IPS-18a (cell line): ENCODE measurements around the gene MAP3K15.
A peak's percentile ranks its signal among the peaks of the same experiment; 100 is the strongest.
"Not testable (repeated sequence)": the region's sequence is repeated elsewhere in the genome, so short reads cannot be mapped to it uniquely, and the experiment has no call there.

Source experiments
- H3K27ac ChIP-seq: one replicate; pipeline ENCODE4 v1.5.1; 2013; ENCODE audit warnings: low read length
- H3K27me3 ChIP-seq: one replicate; pipeline ENCODE4 v1.6.1; 2013; ENCODE audit warnings: mild to moderate bottlenecking, low read length; ENCODE audit not compliant: control insufficient read depth, insufficient read depth
- H3K36me3 ChIP-seq: one replicate; pipeline ENCODE4 v1.6.1; 2013; ENCODE audit warnings: low read depth, low read length; ENCODE audit not compliant: control insufficient read depth
- H3K4me1 ChIP-seq: one replicate; pipeline ENCODE4 v1.6.1; 2013; ENCODE audit warnings: low read depth, low read length; ENCODE audit not compliant: control insufficient read depth
- H3K4me3 ChIP-seq: one replicate; pipeline ENCODE4 v1.5.1; 2013; ENCODE audit warnings: low read length
- H3K9ac ChIP-seq: one replicate; pipeline ENCODE4 v1.6.1; 2013; ENCODE audit warnings: mild to moderate bottlenecking, low read length, moderate library complexity
- H3K9me3 ChIP-seq: one replicate; pipeline ENCODE4 v1.6.1; 2013; ENCODE audit warnings: low read depth, low read length; ENCODE audit not compliant: control insufficient read depth

Gene MAP3K15

DNA sequence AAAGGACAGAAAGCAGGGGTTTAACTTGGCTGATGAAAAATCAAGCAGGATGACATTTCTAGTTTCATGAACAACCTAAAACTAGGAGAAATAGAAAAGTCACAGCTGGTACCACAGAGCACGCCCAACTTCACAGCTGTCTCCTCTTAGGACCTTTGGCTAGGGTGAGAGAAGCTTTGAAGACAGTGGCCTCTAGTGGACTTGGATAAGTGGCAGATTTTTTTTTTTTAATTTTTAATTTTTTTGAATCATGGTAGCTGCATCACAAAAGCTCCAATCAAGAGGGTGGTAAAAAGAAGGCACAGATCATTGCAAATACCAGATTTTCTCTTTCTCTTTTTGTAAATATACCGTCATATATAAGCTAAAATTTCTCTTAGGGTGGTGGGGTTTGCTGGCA lies 20.2 kb upstream of the MAP3K15 start:
- no peaks in the 10 kb centered on the region for H3K4me1 ChIP-seq
- no peak overlapping the region for H3K4me3 ChIP-seq
- no peak overlapping the region for H3K9ac ChIP-seq
- H3K36me3 ChIP-seq: no peaks in the 10 kb centered on the region
- H3K9me3 ChIP-seq: peaks cover 6% of the 10 kb centered on the region
- no peak overlapping the region for H3K27ac ChIP-seq
- H3K27me3 ChIP-seq: no peaks in the 10 kb centered on the region

DNA sequence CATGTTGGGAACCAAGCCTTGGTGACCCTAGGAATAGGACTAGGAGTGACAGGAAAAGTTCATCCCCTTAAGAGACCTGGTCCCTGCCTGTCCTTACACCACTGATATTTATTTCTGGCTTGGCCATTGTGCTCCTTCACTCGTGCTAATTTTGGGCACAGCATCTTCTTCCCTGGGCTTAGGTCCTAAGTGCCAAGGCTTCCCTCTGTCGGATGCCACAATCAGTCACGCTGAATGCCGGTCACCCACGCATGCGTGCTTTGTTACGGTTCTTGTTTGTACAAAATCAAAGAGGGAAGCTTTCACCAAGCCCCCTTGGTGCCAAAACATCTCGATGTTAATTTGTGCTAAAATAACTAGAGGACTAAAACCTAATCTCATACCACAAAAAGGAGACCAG lies 17.4 kb upstream of the MAP3K15 start:
- H3K27me3 ChIP-seq: no peaks in the 10 kb centered on the region
- no peaks in the 10 kb centered on the region for H3K36me3 ChIP-seq
- H3K27ac ChIP-seq: no peak overlapping the region
- H3K4me3 ChIP-seq: no peak overlapping the region
- H3K9ac ChIP-seq: no peak overlapping the region
- H3K4me1 ChIP-seq: no peaks in the 10 kb centered on the region
- peaks cover 10% of the 10 kb centered on the region for H3K9me3 ChIP-seq

DNA sequence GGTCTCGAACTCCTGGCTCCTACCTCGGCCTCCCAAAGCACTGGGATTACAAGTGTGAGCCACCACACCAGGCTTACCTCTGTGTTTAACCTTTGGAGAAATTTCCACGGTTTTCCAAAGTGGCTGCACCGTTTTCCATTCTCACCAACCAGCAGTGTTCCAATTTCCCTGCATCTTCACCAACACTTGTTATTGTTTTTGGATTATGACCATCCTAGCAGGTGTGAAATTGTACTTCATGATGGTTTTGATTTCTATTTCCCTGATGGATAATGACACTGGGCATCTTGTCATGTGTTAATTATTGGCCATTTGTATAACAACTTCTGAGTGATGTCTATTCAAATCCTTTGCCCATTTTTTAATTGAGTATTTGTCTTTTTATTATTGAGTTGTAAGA lies 2.7 kb upstream of the MAP3K15 start:
- Histone ChIP-seq H3K27me3 (peaks cover 11% of the 10 kb centered on the region), H3K27ac (no peak overlapping the region), H3K4me1 (no peaks in the 10 kb centered on the region), H3K4me3 (no peak overlapping the region), H3K9me3 (peaks cover 12% of the 10 kb centered on the region), H3K9ac (no peak overlapping the region), H3K36me3 (no peaks in the 10 kb centered on the region)

DNA sequence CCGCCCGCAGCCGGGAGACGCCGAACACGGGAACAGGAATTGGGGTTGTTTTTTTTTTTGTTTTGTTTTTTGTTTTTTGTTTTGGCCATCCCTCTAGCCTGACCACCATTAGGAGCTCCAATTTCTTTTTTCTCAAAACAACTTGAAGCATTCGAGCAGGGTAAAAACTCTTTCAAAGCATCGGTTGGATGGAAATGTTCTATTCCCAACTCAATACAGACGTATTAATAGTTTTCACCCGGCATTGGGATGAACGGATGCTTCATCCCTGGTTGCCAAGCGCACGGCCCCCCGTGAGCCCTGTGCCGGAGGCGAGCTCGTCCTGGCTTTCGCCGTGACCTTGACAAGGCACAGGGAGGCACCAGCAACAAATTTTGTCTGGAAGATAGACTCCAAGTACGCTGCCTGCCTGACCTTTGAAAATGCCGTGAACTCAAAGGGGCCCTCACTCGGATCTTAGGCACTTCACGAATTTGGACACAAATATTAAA lies 352 bp upstream of the MAP3K15 start:
- no peak overlapping the region for H3K27ac ChIP-seq
- no peaks in the 10 kb centered on the region for H3K4me1 ChIP-seq
- peak overlapping the region; percentile 56 for H3K4me3 ChIP-seq
- peaks cover 11% of the 10 kb centered on the region for H3K27me3 ChIP-seq
- no peak overlapping the region for H3K9ac ChIP-seq
- no peaks in the 10 kb centered on the region for H3K36me3 ChIP-seq
- peaks cover 12% of the 10 kb centered on the region for H3K9me3 ChIP-seq

DNA sequence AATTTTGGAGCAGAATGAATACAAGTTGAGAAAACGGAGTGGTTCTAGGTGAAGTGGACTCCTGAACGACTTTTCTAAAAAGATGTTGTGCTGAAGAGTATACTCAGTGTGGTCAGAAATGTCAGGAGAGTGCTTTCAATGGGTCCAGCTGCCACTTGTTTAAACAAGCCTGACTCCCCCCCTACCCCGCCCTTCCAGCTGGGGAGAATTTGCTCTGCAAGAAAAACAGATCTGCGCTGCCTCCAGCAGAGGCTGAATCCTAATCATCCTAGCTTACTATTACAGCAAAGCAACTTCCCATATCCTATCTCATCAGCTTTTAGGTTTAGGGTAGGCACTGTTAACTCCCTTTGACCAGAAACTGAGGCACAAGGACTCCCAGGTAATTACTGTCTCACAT lies 1.9 kb downstream of the MAP3K15 start:
- H3K4me1 ChIP-seq: no peaks in the 10 kb centered on the region
- no peak overlapping the region for H3K27ac ChIP-seq
- no peak overlapping the region for H3K4me3 ChIP-seq
- no peak overlapping the region for H3K9ac ChIP-seq
- peaks cover 11% of the 10 kb centered on the region for H3K27me3 ChIP-seq
- no peaks in the 10 kb centered on the region for H3K36me3 ChIP-seq
- peaks cover 12% of the 10 kb centered on the region for H3K9me3 ChIP-seq

DNA sequence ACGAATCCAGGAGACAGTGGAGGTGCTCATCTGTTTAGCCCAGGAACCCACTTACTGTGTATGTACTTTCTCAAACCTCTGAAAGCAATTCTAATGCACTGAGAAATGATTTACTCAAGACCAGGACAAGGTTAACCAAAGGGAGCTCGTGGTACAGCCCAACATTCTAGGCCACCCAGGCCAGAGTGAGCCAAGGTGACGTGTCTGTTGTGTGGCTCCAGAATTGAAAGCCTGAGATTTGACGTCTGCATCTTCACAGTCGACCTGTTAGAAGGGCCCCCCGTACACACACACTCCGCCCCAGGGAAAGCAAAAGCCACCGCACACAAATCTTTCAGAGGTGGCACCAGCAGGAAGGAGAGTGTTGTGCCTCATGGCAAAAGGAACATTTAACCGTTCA lies 2.3 kb downstream of the MAP3K15 start:
- Histone ChIP-seq H3K36me3 (no peaks in the 10 kb centered on the region), H3K4me1 (no peaks in the 10 kb centered on the region), H3K27ac (no peak overlapping the region), H3K9ac (no peak overlapping the region), H3K27me3 (peaks cover 11% of the 10 kb centered on the region), H3K4me3 (no peak overlapping the region), H3K9me3 (peaks cover 8% of the 10 kb centered on the region)

DNA sequence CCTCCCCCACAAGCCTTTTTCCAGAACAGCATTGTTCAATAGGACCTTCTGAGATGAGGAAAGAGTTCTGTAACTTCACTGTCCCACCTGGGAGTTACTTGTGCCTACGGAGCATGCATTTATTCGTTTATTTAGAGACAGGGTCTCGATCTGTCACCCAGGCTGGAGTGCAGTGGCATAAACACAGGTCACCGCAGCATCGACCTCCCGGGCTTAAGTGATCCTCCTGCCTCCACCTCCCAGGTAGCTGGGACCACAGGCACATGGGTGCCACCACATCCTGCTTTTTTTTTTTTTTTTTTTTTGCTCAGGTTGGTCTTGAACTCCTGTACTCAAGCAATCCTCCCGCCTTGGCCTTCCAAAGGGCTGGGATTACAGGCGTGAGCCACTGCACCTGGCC lies 2.9 kb downstream of the MAP3K15 start:
- Histone ChIP-seq H3K36me3 (no peaks in the 10 kb centered on the region), H3K4me3 (no peak overlapping the region), H3K27ac (no peak overlapping the region), H3K9me3 (peaks cover 3% of the 10 kb centered on the region), H3K4me1 (no peaks in the 10 kb centered on the region), H3K27me3 (peaks cover 11% of the 10 kb centered on the region), H3K9ac (no peak overlapping the region)

DNA sequence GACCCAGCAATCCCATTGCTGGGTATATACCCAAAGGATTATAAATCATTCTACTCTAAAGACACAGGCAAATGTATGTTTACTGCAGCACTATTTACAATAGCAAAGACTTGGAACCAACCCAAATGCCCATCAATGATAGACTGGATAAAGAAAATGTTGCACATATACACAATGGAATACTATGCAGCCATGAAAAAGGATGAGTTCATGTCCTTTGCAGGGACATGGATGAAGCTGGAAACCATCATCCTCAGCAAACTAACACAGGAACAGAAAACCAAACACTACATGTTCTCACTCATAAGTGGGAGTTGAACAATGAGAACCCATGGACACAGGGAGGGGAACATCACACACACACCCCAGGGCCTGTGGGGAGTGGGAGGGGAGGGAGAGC lies 3.5 kb downstream of the MAP3K15 start:
- not testable (repeated sequence) for H3K4me1 ChIP-seq, H3K4me3 ChIP-seq, H3K36me3 ChIP-seq, H3K9ac ChIP-seq, H3K27me3 ChIP-seq, H3K27ac ChIP-seq, H3K9me3 ChIP-seq

DNA sequence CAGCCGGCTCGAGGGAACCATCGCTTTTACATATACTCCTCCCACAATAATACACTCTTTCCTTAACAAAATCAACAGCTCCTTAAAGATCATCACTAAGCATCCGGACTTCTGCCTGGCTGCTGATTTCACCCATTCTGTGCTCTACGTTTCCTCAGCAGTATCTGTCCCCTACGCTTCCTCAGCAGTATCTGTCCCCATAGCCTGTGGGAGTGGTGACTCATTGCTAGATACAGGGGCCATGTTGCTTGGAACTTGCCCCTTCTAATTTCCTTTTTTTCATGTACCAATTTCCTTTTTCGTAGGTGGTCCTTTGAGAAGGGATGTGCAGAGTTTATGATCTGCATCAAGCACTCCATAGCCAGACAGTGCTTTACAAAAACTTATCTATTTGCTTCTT lies 18.6 kb downstream of the MAP3K15 start:
- Histone ChIP-seq H3K9me3 (peaks cover 24% of the 10 kb centered on the region), H3K36me3 (no peaks in the 10 kb centered on the region), H3K27ac (no peak overlapping the region), H3K4me1 (no peaks in the 10 kb centered on the region), H3K4me3 (no peak overlapping the region), H3K27me3 (no peaks in the 10 kb centered on the region), H3K9ac (no peak overlapping the region)

DNA sequence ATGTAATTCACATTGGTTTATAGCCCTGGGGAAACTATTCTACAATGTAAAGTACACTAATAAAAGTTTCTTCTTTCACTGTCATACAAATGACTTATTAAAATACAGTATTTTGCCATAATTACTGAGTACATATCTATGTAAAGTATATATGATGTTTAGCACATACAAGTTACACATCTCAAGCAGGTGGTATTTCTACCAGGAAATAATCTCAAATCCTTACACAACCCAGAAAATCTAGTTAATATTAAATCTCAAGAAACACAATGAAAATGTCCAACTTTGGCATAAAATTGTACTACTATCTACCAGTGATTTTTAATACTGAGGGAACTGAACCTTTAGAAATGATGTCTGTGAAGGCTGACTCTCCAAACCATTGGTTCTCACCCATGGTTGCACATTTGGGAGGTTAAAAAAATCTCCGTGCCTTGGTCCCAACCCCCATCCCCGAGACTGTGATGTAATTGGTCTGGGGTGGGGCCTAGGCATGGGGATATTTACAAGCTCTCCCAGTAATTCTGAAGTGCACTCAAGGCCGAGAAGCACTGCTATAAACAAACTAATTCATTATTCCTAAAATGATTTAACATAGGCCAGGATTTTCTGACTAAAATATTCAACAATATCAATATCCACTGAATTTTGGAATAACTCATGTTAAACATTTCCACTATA lies 27.6 kb downstream of the MAP3K15 start:
- H3K9me3 ChIP-seq: peaks cover 4% of the 10 kb centered on the region
- no peak overlapping the region for H3K4me3 ChIP-seq
- no peak overlapping the region for H3K27ac ChIP-seq
- no peaks in the 10 kb centered on the region for H3K27me3 ChIP-seq
- H3K36me3 ChIP-seq: no peaks in the 10 kb centered on the region
- no peaks in the 10 kb centered on the region for H3K4me1 ChIP-seq
- no peak overlapping the region for H3K9ac ChIP-seq

DNA sequence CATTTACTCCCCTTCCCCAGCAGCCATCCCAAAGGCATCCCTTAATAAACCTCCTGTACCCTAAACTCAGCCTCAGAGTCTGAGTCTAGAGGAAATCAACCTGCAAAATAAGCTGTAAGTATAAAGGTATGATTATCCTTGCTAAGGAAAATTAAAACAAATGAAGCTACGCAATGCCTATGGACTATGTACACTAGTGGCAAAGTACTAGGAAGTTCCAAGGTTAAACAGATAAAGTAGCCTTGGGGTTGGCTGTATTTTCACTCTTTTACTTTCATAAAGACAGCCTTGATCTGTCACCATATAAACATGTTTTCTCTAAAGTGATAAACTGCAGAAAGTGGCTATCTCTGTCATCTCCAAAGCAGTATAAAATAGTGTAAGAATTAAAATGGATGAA lies 35.9 kb downstream of the MAP3K15 start:
- Histone ChIP-seq H3K27me3 (no peaks in the 10 kb centered on the region), H3K9me3 (peaks cover 25% of the 10 kb centered on the region), H3K36me3 (no peaks in the 10 kb centered on the region), H3K9ac (no peak overlapping the region), H3K27ac (no peak overlapping the region), H3K4me3 (no peak overlapping the region), H3K4me1 (no peaks in the 10 kb centered on the region)

DNA sequence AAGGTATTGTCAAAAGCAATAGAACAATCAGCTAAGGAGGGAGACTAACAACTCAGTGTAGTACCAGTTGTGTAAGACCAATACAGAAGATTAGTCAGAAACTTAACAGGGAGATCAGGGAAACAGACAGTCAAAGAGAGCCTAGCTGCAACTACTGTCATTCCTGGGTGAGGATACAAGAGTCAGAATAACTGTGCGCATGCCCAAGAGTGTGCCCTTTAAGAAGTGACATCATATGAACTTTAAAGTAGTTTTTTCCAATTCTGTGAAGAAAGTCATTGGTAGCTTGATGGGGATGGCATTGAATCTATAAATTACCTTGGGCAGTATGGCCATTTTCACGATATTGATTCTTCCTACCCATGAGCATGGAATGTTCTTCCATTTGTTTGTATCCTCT lies 46.9 kb downstream of the MAP3K15 start:
- not testable (repeated sequence) for H3K27ac ChIP-seq, H3K36me3 ChIP-seq, H3K4me3 ChIP-seq, H3K27me3 ChIP-seq, H3K4me1 ChIP-seq, H3K9ac ChIP-seq
- peaks cover 14% of the 10 kb centered on the region for H3K9me3 ChIP-seq
